Coronary artery (tissue), 2 donors: ENCODE results near the gene HOOK1.

Source experiments
- DNase-seq: peaks from one replicate; pipeline ENCODE4 v3.0.0-alpha.2; 2017; ENCODE audit warnings: low spot score
- H3K27ac ChIP-seq, 2 donors: fragments of 200-600 bp; sonication (generic); one replicate each; pipeline ENCODE4 v1.5.1; 2016 to 2019
- H3K4me3 ChIP-seq: fragments of 200-600 bp; sonication (generic); 2 replicates; pipeline ENCODE4 v1.5.1; 2016; ENCODE audit warnings: mild to moderate bottlenecking, moderate library complexity
- CTCF ChIP-seq: fragments of 200-600 bp; sonication (generic); IDR thresholded peaks from one replicate; pipeline ENCODE4 v1.5.1; 2019; ENCODE audit warnings: antibody characterized with exemption

The HOOK1 gene

GRCh38 chr1:59892841-59893811 lies 78.4 kb downstream of the HOOK1 start:
- DNase-seq, result no peak
- Histone ChIP-seq H3K4me3 (no peak overlapping the region), H3K27ac (no peak overlapping the region)
- no peak for TF ChIP-seq CTCF

- no peak for TF ChIP-seq CTCF
- H3K27ac ChIP-seq, result no peak overlapping the region
- DNase-seq, result no peak
Measured at GRCh38 chr1:59897165-59897564, 82.4 kb downstream of the HOOK1 start.

GRCh38 chr1:59898927-59899326 lies 84.2 kb downstream of the HOOK1 start:
- no peak overlapping the region for H3K4me3 ChIP-seq
- no peak for TF ChIP-seq CTCF
- H3K27ac ChIP-seq, result no peak overlapping the region
- DNase-seq, result no peak

More at GRCh38 chr1:59897165-59897564, 82.4 kb downstream of the HOOK1 start:
- no peak overlapping the region for H3K4me3 ChIP-seq

- TF ChIP-seq CTCF, result no peak
- DNase-seq, result no peak
- H3K4me3 ChIP-seq, result no peak overlapping the region
- H3K27ac ChIP-seq, result no peak overlapping the region
Measured at GRCh38 chr1:59900640-59901039, 85.9 kb downstream of the HOOK1 start.

GRCh38 chr1:59901770-59902388 lies 87.1 kb downstream of the HOOK1 start:
- TF ChIP-seq CTCF, result no peak
- Histone ChIP-seq H3K4me3 (no peak overlapping the region), H3K27ac (no peak overlapping the region)
- no peak for DNase-seq

- H3K4me3 ChIP-seq, result no peak overlapping the region
- DNase-seq, result no peak
- H3K27ac ChIP-seq, result no peak overlapping the region
- TF ChIP-seq CTCF, result no peak
Measured at GRCh38 chr1:59903141-59903754, 88.5 kb downstream of the HOOK1 start.
